GM04504 (cell line): ENCODE results near the gene CFTR.
"Not testable (repeated sequence)": the region's sequence is repeated elsewhere in the genome, so short reads cannot be mapped to it uniquely, and the experiment has no call there.

Source experiments
- DNase-seq: peaks from one replicate; pipeline ENCODE4 v3.0.0-alpha.2; 2012; ENCODE audit warnings: low read depth

CFTR gene

DNA sequence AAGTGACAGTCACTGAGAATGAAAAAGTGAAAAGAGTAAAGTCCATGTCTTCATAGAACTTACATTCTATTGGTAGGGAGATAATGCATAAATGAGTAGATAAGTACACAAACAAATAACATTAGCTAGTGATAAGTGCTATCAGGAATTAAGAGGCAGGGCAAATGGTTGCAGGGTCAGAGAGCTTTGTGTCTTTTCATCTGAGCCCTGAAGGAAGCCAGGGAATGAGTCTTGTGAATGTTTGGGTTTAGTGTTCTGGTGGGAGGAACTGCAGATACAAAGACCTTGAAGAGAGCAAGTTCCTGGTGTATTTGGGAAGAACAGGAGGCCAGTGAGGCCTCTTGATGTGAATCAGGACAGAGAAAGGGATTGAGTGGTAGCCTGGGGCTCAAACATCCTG is 209.6 kb downstream of the CFTR start:
- DNase-seq = no peak

- DNase-seq = no peak
Measured at GRCh38 chr7:117690147-117690546, 210.3 kb downstream of the CFTR start.

DNA sequence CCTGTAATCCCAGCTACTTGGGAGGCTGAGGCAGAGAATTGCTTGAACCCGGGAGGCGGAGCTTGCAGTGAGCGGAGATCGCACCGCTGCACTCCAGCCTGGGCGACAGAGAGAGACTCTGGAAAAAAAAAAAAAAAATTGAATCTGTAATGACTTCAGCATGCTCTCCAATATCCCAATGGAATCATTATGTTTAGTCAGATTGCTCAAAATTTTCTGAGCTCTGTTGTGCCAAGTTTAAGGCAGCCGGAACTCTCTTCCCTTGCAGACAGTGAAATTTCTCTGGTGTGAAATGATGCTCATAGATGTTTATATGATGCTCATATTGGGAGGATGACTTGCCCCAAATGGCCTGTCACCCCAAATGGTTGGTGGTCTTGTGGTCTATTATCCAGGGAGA is 212.5 kb downstream of the CFTR start:
- no peak for DNase-seq

GRCh38 chr7:117698018-117698417 is 218.2 kb downstream of the CFTR start:
- DNase-seq = no peak

GRCh38 chr7:117704063-117704462 is 224.2 kb downstream of the CFTR start:
- DNase-seq = no peak

DNA sequence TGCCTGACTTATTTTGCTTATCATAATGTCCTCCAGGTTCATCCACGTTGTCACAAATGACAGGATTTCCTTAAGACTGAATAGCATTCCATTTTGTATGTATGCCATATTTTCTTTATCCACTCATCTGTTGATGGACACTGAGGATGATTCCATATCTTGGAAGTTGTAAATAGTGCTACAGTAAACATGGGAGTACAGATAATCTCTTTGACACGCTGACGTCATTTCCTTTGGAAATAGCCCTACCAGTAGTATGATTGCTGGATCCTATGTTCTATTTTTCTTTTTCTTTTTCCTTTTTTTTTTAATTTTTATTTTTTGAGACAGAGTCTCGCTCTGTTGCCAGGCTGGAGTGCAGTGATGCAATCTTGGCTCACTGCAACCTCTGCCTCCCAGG is 225.8 kb downstream of the CFTR start:
- DNase-seq = no peak

DNA sequence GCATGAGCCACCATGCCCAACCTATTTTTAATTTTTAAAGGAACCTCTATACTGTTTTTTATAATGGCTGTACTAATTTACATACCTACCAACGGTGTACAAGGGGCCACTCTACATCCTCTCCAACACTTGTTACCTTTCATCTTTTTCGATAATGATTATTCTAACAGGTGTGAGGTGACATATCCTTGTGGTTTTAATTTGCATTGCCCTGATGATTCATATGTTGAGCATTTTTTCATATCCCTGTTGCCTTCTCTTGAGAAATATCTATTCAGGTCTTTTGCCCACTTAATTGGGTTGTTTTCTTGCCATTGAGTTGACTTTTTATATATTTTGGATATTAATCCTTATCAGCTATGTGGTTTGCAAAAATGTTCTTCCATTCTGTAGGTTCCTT is 226.4 kb downstream of the CFTR start:
- DNase-seq = no peak

- no peak for DNase-seq
Measured at GRCh38 chr7:117707080-117707479, 227.3 kb downstream of the CFTR start.

DNA sequence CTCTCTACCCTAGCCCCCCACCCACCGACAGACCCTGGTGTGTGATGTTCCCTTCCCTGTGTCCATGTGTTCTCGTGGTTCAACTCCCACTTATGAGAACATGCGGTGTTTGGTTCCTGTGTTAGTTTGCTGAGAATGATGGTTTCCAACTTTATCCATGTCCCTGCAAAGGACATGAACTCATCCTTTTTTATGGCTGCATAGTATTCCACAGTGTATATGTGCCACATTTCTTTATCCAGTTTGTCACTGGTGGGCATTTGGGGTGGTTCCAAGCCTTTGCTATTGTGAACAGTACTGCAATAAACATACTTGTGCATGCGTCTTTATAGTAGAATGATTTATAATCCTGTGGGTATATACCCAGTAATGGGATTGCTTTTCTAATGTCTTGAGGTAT is 228.3 kb downstream of the CFTR start:
- DNase-seq = not testable (repeated sequence)

- no peak for DNase-seq
Measured at GRCh38 chr7:117711556-117711955, 231.7 kb downstream of the CFTR start.

GRCh38 chr7:117715784-117716445 is 236.1 kb downstream of the CFTR start:
- peak; percentile 28 for DNase-seq

DNA sequence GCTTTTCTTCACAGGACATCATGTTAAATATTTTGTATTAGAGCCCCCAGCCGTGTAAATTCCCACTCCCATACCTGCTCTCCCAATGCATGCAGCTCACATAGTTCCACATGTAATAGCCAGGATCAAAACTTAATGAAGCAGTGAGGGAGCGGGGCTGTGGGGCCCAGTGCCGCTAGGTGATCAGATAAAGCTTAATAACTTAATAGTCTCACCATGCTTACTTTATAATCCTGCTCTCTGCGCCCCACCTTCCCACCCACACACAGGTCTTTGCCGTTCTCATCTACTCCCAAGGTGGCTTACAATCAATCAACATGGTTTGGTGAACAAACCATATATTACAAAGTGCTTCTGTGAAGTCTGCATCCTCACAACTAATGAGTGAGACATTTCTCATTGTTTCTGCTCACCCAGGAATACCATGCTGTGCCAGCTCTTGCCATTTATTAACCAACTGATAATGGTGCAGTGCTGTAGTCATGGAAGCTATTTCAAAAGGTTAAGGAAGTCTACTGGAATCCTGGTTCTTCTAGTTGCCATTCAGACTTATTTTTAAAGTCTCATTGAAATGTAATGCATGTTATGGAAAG is 237.0 kb downstream of the CFTR start:
- no peak for DNase-seq

- DNase-seq = no peak
Measured at GRCh38 chr7:117717357-117717756, 237.5 kb downstream of the CFTR start.
